HEK293 (cell line): ENCODE measurements around the gene SANBR.

Experiments
- CTCF ChIA-PET: fragments of 350-600 bp; formaldehyde crosslinking; extraction: SDS; loops from one replicate; lab custom pipeline; 2021; ENCODE audit warnings: antibody characterized with exemption; lab: Yijun Ruan, JAX
- POLR2A ChIA-PET: fragments of 300-600 bp; formaldehyde crosslinking; extraction: SDS; loops from one replicate; lab custom pipeline; 2020; ENCODE audit warnings: antibody characterized with exemption, inconsistent platforms; lab: Yijun Ruan, JAX
- H3K27ac ChIP-seq: fragments of 200-500 bp; sonication (Bioruptor generic); 2 replicates; pipeline ENCODE4 v1.5.1; 2014; ENCODE audit warnings: low read depth, low read length, control low read depth, inconsistent platforms; ENCODE audit errors: extremely low read depth
- H3K36me3 ChIP-seq, 2 experiments: fragments of 200-500 bp in 1 of 2; sonication (Bioruptor generic) in 1 of 2; 1 replicate in 1 of 2; 2 replicates in 1 of 2; pipeline ENCODE4 v1.5.1; 2014 to 2017; ENCODE audit warnings: inconsistent platforms in 2 of 2, low read length in 2 of 2; ENCODE audit not compliant: control insufficient read depth in 2 of 2, insufficient read depth in 1 of 2
- H3K4me1 ChIP-seq: fragments of 200-500 bp; sonication (Bioruptor generic); 2 replicates; pipeline ENCODE4 v1.5.1; 2014; ENCODE audit warnings: mild to moderate bottlenecking, low read length, inconsistent platforms; ENCODE audit not compliant: control insufficient read depth, insufficient read depth
- H3K4me3 ChIP-seq: 2 replicates; pipeline ENCODE4 v1.5.1; 2011; ENCODE audit warnings: low read depth, mild to moderate bottlenecking, control low read depth, low read length, moderate library complexity
- H3K9me3 ChIP-seq: fragments of 200-500 bp; sonication (Bioruptor generic); 2 replicates; pipeline ENCODE4 v1.5.1; 2014; ENCODE audit warnings: low read depth, low read length, inconsistent platforms; ENCODE audit not compliant: control insufficient read depth, insufficient read depth
- EGR2 ChIP-seq: fragments of 450-650 bp; formaldehyde crosslinking; IDR thresholded peaks from 2 replicates; pipeline ENCODE4 v1.5.1; 2016; ENCODE audit warnings: low read depth, missing biosample characterization, missing genetic modification characterization
- IKZF3 ChIP-seq: fragments of 450-650 bp; IDR thresholded peaks from 2 replicates; pipeline ENCODE4 v1.5.0; 2018; ENCODE audit warnings: missing biosample characterization, mild to moderate bottlenecking, missing genetic modification characterization, moderate library complexity
- KLF16 ChIP-seq: fragments of 450-650 bp; formaldehyde crosslinking; IDR thresholded peaks from 2 replicates; pipeline ENCODE4 v1.5.1; 2017; ENCODE audit warnings: missing biosample characterization, missing genetic modification characterization
- KLF17 ChIP-seq: fragments of 450-650 bp; formaldehyde crosslinking; IDR thresholded peaks from 2 replicates; pipeline ENCODE4 v1.5.1; 2016; ENCODE audit warnings: missing biosample characterization, missing genetic modification characterization
- MYNN ChIP-seq: fragments of 450-650 bp; formaldehyde crosslinking; IDR thresholded peaks from 2 replicates; pipeline ENCODE4 v1.5.1; 2016; ENCODE audit warnings: missing biosample characterization, missing genetic modification characterization, borderline replicate concordance
- ZFHX2 ChIP-seq: fragments of 450-650 bp; formaldehyde crosslinking; conservative IDR thresholded peaks from 2 replicates; pipeline ENCODE4 v1.5.1; 2016; ENCODE audit warnings: missing biosample characterization, missing genetic modification characterization
- ZFP69B ChIP-seq: fragments of 450-650 bp; formaldehyde crosslinking; IDR thresholded peaks from 2 replicates; pipeline ENCODE4 v1.5.1; 2016; ENCODE audit warnings: missing biosample characterization, missing genetic modification characterization
- ZIC2 ChIP-seq: fragments of 450-650 bp; formaldehyde crosslinking; IDR thresholded peaks from 2 replicates; pipeline ENCODE4 v1.5.1; 2016; ENCODE audit warnings: missing biosample characterization, missing genetic modification characterization
- ZNF121 ChIP-seq: fragments of 450-650 bp; formaldehyde crosslinking; IDR thresholded peaks from 2 replicates; pipeline ENCODE4 v1.5.1; 2016; ENCODE audit warnings: missing biosample characterization, missing genetic modification characterization
- ZNF366 ChIP-seq: fragments of 450-650 bp; formaldehyde crosslinking; conservative IDR thresholded peaks from 2 replicates; pipeline ENCODE4 v1.5.1; 2016; ENCODE audit warnings: missing biosample characterization, missing genetic modification characterization
- ZNF501 ChIP-seq: fragments of 450-650 bp; formaldehyde crosslinking; IDR thresholded peaks from 2 replicates; pipeline ENCODE4 v1.5.1; 2016; ENCODE audit warnings: missing biosample characterization, missing genetic modification characterization
- ZNF530 ChIP-seq: fragments of 450-650 bp; formaldehyde crosslinking; IDR thresholded peaks from 2 replicates; pipeline ENCODE4 v1.5.1; 2016; ENCODE audit warnings: low read depth, missing biosample characterization, missing genetic modification characterization
- ZNF600 ChIP-seq: fragments of 450-650 bp; formaldehyde crosslinking; IDR thresholded peaks from 2 replicates; pipeline ENCODE4 v1.5.1; 2016; ENCODE audit warnings: missing biosample characterization, missing genetic modification characterization
- ZNF629 ChIP-seq: fragments of 450-650 bp; formaldehyde crosslinking; IDR thresholded peaks from 2 replicates; pipeline ENCODE4 v1.5.1; 2017; ENCODE audit warnings: missing biosample characterization, missing genetic modification characterization
- ZXDB ChIP-seq: fragments of 450-650 bp; formaldehyde crosslinking; IDR thresholded peaks from 2 replicates; pipeline ENCODE4 v1.5.1; 2016; ENCODE audit warnings: missing biosample characterization, missing genetic modification characterization
- TF ChIP-seq, protein P1 (sequence below): fragments of 450-650 bp; formaldehyde crosslinking; IDR thresholded peaks from 2 replicates; pipeline ENCODE4 v1.5.1; 2016; ENCODE audit warnings: missing biosample characterization, missing genetic modification characterization
- TF ChIP-seq, protein P2 (sequence below): fragments of 450-650 bp; formaldehyde crosslinking; IDR thresholded peaks from 2 replicates; pipeline ENCODE4; 2016; ENCODE audit warnings: missing biosample characterization, missing genetic modification characterization

SANBR gene

GRCh38 chr2:61017556-61018317, 47.9 kb upstream of the SANBR start, which contains the start of the genes PEX13 and PUS10 (continued):
- TF ChIP-seq, protein P1, sequence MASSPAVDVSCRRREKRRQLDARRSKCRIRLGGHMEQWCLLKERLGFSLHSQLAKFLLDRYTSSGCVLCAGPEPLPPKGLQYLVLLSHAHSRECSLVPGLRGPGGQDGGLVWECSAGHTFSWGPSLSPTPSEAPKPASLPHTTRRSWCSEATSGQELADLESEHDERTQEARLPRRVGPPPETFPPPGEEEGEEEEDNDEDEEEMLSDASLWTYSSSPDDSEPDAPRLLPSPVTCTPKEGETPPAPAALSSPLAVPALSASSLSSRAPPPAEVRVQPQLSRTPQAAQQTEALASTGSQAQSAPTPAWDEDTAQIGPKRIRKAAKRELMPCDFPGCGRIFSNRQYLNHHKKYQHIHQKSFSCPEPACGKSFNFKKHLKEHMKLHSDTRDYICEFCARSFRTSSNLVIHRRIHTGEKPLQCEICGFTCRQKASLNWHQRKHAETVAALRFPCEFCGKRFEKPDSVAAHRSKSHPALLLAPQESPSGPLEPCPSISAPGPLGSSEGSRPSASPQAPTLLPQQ (tag by site-specific recombination): 0 out of 2 replicates have a peak, but pooled peaks have one; percentile 13
- TF ChIP-seq ZFHX2 (tag by site-specific recombination) (peak; percentile 87), ZIC2 (tag by site-specific recombination) (peak; percentile 52; the same call in 1 of the 2 replicates), ZXDB (tag by site-specific recombination) (no peak; the same call in 1 of the 2 replicates), ZNF501 (tag by site-specific recombination) (0 out of 2 replicates have a peak, but pooled peaks have one; percentile 8), ZNF121 (tag by site-specific recombination) (0 out of 2 replicates have a peak, but pooled peaks have one; percentile 5), EGR2 (tag by site-specific recombination) (peak; percentile 76), ZFP69B (tag by site-specific recombination) (peak; percentile 26; the same call in 1 of the 2 replicates), KLF16 (tag by site-specific recombination) (peak; percentile 87), ZNF366 (tag by site-specific recombination) (0 out of 2 replicates have a peak, but pooled peaks have one; percentile 7), IKZF3 (tag by site-specific recombination) (peak; percentile 82), KLF17 (tag by site-specific recombination) (0 out of 2 replicates have a peak, but pooled peaks have one; percentile 0)
- TF ChIP-seq, protein P2, sequence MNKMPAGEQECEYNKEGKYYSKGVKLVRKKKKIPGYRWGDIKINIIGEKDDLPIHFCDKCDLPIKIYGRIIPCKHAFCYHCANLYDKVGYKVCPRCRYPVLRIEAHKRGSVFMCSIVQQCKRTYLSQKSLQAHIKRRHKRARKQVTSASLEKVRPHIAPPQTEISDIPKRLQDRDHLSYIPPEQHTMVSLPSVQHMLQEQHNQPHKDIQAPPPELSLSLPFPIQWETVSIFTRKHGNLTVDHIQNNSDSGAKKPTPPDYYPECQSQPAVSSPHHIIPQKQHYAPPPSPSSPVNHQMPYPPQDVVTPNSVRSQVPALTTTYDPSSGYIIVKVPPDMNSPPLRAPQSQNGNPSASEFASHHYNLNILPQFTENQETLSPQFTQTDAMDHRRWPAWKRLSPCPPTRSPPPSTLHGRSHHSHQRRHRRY (tag by site-specific recombination): no peak

GRCh38 chr2:61018318-61018755, 47.3 kb upstream of the SANBR start:
- CTCF ChIA-PET: no interaction called here
- Histone ChIP-seq H3K4me3 (peak overlapping the region; percentile 84), H3K9me3 (no peaks in the 10 kb centered on the region), H3K4me1 (peaks cover 5% of the 10 kb centered on the region), H3K36me3 (peaks cover 6 to 14% of the 10 kb centered on the region in 2 experiments), H3K27ac (peak overlapping the region; percentile 82)
- POLR2A ChIA-PET: interaction anchor here (1.7 kb wide), 1 partner anchor 262 kb away, joined by 12 read pairs; the partner anchor contains the start of gene PAPOLG
- TF ChIP-seq ZNF629 (tag by site-specific recombination) (no peak), ZNF600 (tag by site-specific recombination) (peak; percentile 80)

GRCh38 chr2:61018798-61019197, 46.9 kb upstream of the SANBR start:
- no peaks in the 10 kb centered on the region for H3K9me3 ChIP-seq
- H3K4me1 ChIP-seq: peaks cover 5% of the 10 kb centered on the region
- peak overlapping the region; percentile 82; the same call in 1 of the 2 replicates for H3K27ac ChIP-seq
- H3K4me3 ChIP-seq: peak overlapping the region; percentile 84
- peaks cover 6 to 19% of the 10 kb centered on the region in 2 experiments for H3K36me3 ChIP-seq
- ChIA-PET CTCF (no interaction called here), POLR2A (no interaction called here)
- TF ChIP-seq ZNF530 (tag by site-specific recombination) (no peak), MYNN (tag by site-specific recombination) (peak; percentile 75)
